GM18517 (cell line): ENCODE results near the gene PKMYT1.

ENCODE experiments used
- ATAC-seq: cut with Tn5 transposase; IDR thresholded peaks from one replicate; pipeline ENCODE4 v1.9.1; 2021; ENCODE audit warnings: mild to moderate bottlenecking, moderate library complexity; ENCODE audit not compliant: unreplicated experiment

The PKMYT1 gene

DNA sequence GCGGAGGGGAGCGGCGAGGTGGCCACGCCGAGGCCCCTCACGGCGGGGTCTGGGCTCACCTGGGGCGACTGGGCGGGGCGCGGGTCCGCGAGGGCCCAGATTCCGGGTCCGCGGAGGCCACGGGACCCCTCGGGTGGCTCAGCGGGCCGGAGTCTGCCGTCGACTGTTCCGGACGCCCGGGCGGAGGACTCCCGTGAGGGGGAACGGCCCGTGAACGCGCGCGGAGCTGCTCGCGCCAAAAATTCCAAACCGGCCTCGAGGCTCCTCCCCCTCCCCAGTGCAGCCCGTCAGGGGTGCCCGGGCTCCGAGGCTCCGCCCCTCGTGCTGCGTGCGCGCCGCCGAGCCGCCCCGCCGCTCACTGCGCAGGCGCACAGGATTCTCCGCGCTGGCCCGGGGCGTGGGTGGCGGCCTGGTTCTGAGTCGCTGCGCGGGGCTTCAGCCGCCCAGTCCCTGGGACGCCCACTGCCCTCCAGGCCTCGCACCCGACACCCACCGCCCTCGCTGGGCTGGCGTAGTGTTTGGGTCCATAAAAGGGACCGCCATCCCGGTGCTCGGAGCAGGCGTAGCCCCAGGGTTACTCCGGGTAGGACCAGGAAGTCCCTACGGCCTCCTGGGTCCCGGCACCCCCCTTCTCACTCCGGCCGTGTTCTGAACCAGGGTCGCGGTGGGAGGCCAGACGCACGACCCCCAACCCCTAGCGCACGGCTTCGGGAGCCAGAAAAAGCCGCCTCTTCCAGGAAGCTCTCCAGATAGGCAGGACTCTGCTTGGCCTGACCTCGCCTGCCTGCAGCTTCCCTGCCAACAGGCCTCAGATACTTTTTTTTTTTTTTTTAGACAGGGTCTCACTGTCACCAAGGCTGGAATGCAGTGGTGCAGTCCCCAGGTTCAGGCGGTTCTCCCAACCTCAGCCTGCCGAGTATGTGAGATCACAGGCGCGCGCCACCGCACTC, at the start of gene PKMYT1:
TSS of gene PKMYT1 (minus strand) at position 220 of the 950 bp plus-strand sequence. CDS start 789 bp downstream, outside the sequence.
- ATAC-seq: peak; percentile 70

GRCh38 chr16:3029491-3030221, 49.4 kb upstream of the PKMYT1 start:
- no peak for ATAC-seq

GRCh38 chr16:3028716-3029319, 48.6 kb upstream of the PKMYT1 start:
- no peak for ATAC-seq

DNA sequence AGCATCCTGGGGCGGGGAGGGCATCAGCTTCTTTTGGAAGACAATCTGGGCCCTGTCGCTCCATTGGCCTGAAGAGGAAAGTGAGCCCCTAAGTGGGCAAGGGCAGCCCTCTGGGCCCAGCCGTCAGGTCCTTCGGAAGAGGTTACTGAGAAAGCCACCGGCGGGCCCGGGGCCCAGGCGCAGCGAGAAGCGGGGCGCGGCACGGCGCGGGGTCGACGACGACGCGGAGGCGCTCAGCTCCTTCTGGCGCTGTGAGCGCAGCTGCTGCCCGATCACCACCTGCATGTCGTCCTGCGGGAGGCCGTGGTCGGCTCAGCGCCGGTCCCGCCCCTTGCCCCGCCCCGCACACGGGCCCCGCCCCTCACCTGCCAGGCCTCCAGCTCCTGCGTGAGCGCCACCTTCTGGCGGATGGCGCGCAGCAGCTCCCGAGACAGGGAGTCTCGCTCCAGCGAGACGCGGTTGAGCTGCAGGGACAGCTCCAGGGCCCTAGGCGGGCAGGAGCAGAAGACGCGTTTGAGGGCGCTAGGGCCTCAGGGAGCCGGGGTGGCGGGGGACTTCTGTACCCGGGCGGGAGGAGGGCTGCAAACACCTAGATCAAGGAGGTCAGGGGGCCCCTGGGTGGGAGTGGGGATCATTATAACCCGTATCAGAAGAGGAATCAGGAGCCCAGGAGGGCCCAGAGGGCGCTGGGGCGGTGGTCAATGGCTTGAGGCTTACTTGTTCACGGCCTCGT, 47.9 kb upstream of the PKMYT1 start:
- no peak for ATAC-seq

DNA sequence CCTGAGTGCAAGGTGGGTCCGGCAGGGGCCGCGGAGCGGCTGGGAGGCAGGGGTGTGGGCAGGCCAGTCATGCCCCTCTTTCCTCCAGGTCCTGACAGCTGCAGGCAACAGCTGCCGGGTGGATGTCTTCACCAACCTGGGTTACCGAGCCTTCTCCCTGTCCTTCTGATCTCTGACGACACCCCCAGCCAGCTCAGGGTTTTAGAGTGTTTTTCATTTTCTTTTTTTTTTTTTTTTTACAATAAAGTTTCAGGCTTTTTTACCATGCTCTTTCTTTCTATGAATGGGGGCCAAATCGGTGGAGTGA, 47.2 kb upstream of the PKMYT1 start:
- no peak for ATAC-seq

DNA sequence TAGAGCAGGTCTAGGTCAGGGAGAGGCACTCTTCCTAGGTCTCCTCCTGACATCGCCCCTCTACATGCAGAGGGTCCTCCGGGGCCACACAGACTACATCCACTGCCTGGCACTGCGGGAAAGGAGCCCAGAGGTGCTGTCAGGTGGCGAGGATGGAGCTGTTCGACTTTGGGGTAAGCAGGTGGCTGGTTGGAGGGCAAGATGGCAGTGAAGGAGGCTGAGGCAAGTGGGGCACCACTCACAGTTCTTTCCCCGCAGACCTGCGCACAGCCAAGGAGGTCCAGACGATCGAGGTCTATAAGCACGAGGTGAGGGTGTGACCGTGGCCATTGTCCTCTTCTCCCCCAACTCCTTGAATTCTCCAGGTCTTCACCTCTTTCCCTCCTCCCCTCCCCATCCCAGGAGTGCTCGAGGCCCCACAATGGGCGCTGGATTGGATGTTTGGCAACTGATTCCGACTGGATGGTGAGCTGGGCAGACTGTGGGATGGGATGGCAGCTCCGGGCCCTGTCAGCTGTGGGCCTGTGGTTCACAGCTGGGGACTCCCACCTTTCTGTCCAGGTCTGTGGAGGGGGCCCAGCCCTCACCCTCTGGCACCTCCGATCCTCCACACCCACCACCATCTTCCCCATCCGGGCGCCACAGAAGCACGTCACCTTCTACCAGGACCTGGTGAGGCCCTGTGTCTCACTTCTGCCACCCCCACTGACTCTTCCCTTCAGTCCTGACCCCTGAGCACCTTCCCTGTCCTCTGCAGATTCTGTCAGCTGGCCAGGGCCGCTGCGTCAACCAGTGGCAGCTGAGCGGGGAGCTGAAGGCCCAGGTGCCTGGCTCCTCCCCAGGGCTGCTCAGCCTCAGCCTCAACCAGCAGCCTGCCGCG, 46.6 kb upstream of the PKMYT1 start:
- ATAC-seq: no peak

- no peak for ATAC-seq
These were observed 45.7 kb upstream of the PKMYT1 start for GRCh38 chr16:3026003-3026378.

DNA sequence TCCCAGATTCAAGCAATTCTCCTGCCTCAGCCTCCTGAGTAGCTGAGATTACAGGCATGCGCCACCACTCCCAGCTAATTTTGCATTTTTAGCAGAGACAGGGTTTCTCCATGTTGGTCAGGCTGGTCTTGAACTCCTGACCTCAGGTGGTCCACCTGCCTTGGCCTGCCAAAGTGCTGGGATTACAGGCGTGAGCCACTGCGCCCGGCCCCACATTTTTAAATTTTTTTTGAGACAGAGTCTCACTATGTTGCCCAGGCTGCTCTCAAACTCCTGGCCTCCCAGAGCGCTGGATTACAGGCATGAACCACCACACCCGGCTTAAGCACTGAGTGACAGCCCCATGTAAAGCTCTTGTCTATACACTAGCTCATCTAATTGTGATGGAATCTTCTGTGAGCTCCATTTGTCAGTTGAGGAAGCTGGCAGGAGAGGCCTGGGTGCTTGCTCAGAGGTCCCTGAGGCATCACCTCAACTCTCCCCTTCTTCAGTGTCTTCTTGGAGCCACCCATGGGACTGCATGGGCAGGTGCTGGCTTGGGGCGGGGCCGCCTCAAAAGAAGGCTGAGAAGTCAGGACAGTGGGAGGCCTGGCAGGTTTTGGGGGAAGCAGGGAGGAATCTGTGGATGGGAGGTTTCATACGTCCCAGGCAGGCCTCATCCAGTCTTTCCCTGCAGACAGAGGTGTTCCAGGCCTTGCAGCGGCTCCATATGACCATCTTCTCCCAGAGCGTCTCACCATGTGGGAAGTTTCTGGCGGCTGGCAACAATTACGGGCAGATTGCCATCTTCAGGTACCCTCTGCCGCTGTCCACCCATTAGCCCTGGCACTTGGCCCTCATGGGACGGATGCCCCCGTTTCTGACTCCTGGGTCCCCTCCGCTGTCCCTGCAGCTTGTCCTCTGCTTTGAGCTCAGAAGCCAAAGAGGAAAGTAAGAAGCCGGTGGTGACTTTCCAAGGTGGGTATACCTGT, 45.1 kb upstream of the PKMYT1 start:
- no peak for ATAC-seq

DNA sequence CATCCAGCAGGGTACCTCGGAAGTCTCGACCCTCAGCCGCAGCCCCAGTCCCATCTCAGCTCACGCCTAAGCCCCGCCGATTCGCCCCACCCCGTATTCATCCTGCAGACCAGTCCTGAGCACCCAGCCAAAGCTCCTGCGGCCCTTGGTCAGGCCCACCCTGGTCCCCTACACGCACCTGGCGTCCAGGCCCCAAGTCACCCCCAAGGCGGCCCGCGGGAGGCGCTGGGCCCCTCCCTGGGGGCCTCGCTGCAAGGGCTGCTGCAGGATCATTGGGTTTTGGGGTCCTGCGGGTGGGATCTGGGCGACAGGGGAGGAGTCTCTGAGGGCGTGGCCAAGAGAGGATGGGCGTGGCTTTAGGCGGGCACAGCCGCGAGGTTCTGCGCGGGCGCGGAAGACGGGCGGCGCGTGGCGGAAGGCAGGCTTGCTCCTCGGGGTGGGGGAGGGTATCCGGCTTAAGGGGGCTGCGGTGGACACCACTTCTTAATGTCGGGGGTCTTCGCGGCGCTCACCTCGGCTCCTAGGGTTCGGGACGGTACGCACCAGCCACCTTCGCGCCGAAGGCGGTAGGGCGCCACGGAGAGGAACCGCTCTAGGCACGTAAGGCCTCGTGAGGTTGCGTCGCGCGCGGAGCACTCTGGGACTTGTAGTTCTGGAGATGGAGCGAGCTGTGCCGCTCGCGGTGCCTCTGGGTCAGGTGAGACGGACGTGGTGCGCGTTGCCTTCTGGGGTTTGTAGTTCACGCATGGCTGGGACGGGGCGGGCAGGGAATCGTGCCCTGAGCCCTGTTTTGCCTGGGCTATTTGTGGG, 43.6 kb upstream of the PKMYT1 start, which contains the start of the genes HCFC1R1 and THOC6:
TSS of gene HCFC1R1 (minus strand) at position 274 of the 810 bp plus-strand sequence. CDS start at position 273, 1 bp downstream.
TSS of gene THOC6 (plus strand) at position 367 of the 810 bp plus-strand sequence. CDS start at position 659, 292 bp downstream.
- peak; percentile 64 for ATAC-seq

GRCh38 chr16:3023415-3023668, 43.1 kb upstream of the PKMYT1 start:
- no peak for ATAC-seq

DNA sequence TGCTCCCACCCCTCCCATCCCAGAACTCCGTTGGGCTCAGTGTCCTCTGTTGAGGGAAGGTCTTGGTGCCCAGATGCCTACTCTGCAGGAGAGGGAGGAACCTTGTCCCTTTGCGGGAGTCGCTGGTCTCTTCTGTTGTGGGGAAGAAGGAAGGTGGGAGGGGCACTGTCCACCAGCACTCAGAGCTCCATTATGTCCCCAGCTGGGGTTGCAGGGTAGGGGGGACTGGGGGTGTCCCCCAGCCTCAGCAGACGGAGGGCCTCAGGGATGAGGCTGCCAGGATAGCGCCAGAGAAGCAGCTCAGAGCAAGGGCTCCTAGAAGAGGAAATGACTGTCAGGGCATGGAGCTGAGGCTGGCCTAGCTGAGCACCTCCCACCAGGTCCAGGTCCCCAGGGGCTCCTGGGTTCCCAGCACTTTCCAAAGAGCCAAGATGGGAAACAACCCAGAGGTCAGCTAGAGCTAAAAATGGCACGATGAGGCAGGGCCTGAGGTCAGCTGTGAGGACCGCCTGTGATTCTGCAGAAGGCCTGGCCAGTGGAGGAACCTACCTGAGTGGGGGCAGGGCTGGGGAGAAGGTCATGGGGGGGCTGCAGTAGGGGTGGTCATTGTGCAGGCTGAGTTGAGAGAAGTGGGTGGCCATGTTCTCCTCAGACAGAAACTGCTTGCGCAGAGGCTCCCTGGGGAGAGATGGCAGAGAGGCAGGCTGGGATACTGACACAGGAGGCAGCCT, 42.6 kb upstream of the PKMYT1 start:
- no peak for ATAC-seq

DNA sequence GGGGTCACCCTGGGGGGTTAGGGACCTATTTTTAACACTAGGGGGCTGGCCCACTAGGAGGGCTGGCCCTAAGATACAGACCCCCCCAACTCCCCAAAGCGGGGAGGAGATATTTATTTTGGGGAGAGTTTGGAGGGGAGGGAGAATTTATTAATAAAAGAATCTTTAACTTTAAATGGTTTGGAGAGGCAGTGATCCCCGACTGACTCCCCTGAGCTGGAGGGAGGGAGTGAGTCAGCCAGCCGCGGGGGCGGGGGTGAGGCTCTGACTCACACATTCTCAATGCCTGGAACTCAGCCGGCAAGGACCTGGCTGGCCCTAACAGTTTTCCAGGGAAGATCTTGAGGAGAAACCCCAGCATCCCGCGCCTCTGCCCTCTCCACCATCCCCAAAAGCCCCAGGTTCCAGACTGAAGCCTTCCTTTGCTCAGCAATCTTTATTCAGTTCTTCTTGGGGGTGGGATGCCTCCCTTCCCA, 42.0 kb upstream of the PKMYT1 start:
- ATAC-seq: no peak

DNA sequence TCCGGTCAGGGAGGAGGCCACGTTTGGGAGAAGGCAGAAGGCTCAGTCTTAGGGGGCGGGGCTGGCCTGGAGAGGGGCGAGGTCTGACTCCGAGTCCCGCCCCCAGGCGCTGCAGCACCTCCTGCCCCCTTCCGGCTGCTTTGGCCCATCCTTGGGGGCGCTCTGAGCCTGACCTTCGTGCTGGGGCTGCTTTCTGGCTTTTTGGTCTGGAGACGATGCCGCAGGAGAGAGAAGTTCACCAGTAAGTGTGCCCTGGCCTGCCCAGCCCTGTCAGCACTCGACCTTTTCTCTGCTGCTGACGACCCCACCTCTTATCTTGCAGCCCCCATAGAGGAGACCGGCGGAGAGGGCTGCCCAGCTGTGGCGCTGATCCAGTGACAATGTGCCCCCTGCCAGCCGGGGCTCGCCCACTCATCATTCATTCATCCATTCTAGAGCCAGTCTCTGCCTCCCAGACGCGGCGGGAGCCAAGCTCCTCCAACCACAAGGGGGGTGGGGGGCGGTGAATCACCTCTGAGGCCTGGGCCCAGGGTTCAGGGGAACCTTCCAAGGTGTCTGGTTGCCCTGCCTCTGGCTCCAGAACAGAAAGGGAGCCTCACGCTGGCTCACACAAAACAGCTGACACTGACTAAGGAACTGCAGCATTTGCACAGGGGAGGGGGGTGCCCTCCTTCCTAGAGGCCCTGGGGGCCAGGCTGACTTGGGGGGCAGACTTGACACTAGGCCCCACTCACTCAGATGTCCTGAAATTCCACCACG, 41.4 kb upstream of the PKMYT1 start:
- ATAC-seq: no peak

- ATAC-seq: no peak
These were observed 40.6 kb upstream of the PKMYT1 start for GRCh38 chr16:3020604-3021448.

DNA sequence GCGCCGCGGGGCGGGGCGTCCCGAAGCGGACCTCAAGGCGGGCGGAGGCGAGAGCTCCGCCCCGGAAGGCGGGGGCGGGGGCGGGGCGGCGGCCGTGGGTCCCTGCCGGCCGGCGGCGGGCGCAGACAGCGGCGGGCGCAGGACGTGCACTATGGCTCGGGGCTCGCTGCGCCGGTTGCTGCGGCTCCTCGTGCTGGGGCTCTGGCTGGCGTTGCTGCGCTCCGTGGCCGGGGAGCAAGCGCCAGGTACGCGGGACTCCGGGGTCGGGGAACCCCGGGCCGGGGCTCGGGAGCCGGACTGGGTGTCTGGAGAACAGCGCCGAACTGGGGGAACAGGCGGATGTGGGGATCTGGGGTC, 40.0 kb upstream of the PKMYT1 start, which contains the start of gene TNFRSF12A:
TSS of gene TNFRSF12A (plus strand) at position 122 of the 357 bp plus-strand sequence. CDS start at position 152, 30 bp downstream.
- no peak for ATAC-seq
